CD8-positive, alpha-beta T cell (primary cell): ENCODE data around the gene BIRC7. TPM values are rescaled to one million over a fixed set of nuclear protein-coding genes. Genes with fewer than 3 reads are reported as not detected.

ENCODE experiments used
- microRNA-seq: library from miRNA; unstranded; fragments of <30 nt; microRNA quantifications from one replicate; pipeline ENCODE4 v1.2.0, GENCODE V29; 2022; ENCODE audit warnings: borderline microRNAs expressed
- total RNA-seq, 46 experiments: library from RNA in 2 of 46; stranded (reverse) in 2 of 46; gene quantifications; one replicate each; pipeline ENCODE4 v1.2.3 and lab custom pipeline; 2021 to 2026

The BIRC7 gene
- total RNA-seq, 2 experiments from 2014 or later = 2.0 to 2.1 TPM

Small RNA genes lying within 50 kb of the gene (microRNA-seq; reads per million reads assigned to microRNA genes)
- gene MIR3196 (not detected), gene MIR4326 (0.51 reads per million)

Other genes starting within 250 kb of the BIRC7 start
- under 1 TPM in 1 of 2 experiments, not detected in 1; 0.44 TPM for gene BHLHE23, start 228.9 kb upstream of the BIRC7 start, total RNA-seq
- 10 to 100 TPM; 44.8 to 45.7 TPM for gene YTHDF1, start 19.8 kb upstream of the BIRC7 start, total RNA-seq
- gene NKAIN4, start 18.6 kb downstream of the BIRC7 start, total RNA-seq = not detected
- gene ARFGAP1, start 36.9 kb downstream of the BIRC7 start, total RNA-seq = 100 to 1,000 TPM; 121 to 123 TPM
- under 1 TPM; 0.11 to 0.22 TPM for gene COL20A1, start 57.3 kb downstream of the BIRC7 start, total RNA-seq
- not detected for gene CHRNA4, start 125.4 kb downstream of the BIRC7 start, total RNA-seq
- gene KCNQ2, start 236.8 kb downstream of the BIRC7 start, total RNA-seq = not detected